GM23338 (cell line): ENCODE results near the gene ACBD3.

Source experiments
- CTCF ChIP-seq, 2 experiments: fragments of 200-600 bp in 1 of 2; sonication (generic) in 1 of 2; conservative IDR thresholded peaks; 2 replicates each; pipeline versions ENCODE4 v1.5.1 to v1.6.1; 2016 to 2017; ENCODE audit warnings: antibody characterized with exemption in 2 of 2, low read depth in 2 of 2, mild to moderate bottlenecking in 2 of 2, moderate library complexity in 1 of 2
- POLR2AphosphoS5 ChIP-seq: IDR thresholded peaks from 2 replicates; pipeline ENCODE4 v1.6.1; 2016; ENCODE audit warnings: antibody characterized with exemption, low read depth

GRCh38 chr1:226226601-226227000 lies 40.1 kb upstream of the ACBD3 start:
- TF ChIP-seq CTCF (conservative IDR thresholded peaks at IDR 0.05; ENCODE audit: low read depth in 2 of 2) = no peak
- no peak for TF ChIP-seq POLR2AphosphoS5
